H9 (cell line): ENCODE measurements around the gene LYPD5. TPM values are rescaled to one million over a fixed set of nuclear protein-coding genes. Genes with fewer than 3 reads are reported as not detected.

ENCODE experiments used
- DNase-seq: peaks from one replicate; pipeline ENCODE4 v3.0.0-alpha.2; 2017
- H2AFZ ChIP-seq: one replicate; pipeline ENCODE4 v1.6.1; 2013; ENCODE audit warnings: mild to moderate bottlenecking, low read length, control low read depth, moderate library complexity
- H2AK5ac ChIP-seq: 2 replicates; pipeline ENCODE4 v1.6.1; 2013; ENCODE audit warnings: low read length, control low read depth, mixed read lengths; ENCODE audit not compliant: insufficient read length
- H2BK120ac ChIP-seq: one replicate; pipeline ENCODE4 v1.6.1; 2013; ENCODE audit warnings: low read depth, mild to moderate bottlenecking, low read length, control low read depth, inconsistent platforms; ENCODE audit not compliant: poor library complexity, severe bottlenecking
- H2BK12ac ChIP-seq: 2 replicates; pipeline ENCODE4 v1.6.1; 2013; ENCODE audit warnings: low read length, control low read depth, mixed read lengths, low read depth; ENCODE audit not compliant: insufficient read length
- H2BK15ac ChIP-seq: 2 replicates; pipeline ENCODE4 v1.6.1; 2013; ENCODE audit warnings: low read depth, low read length, control low read depth
- H2BK20ac ChIP-seq: one replicate; pipeline ENCODE4 v1.6.1; 2013; ENCODE audit warnings: low read depth, mild to moderate bottlenecking, low read length, control low read depth, inconsistent platforms; ENCODE audit not compliant: poor library complexity, severe bottlenecking
- H2BK5ac ChIP-seq: 2 replicates; pipeline ENCODE4 v1.6.1; 2013; ENCODE audit warnings: low read length, control low read depth, mixed read lengths; ENCODE audit not compliant: insufficient read length
- H3K14ac ChIP-seq: 2 replicates; pipeline ENCODE4 v1.6.1; 2013; ENCODE audit warnings: low read length, control low read depth; ENCODE audit not compliant: insufficient read depth
- H3K18ac ChIP-seq: 2 replicates; pipeline ENCODE4 v1.6.1; 2013; ENCODE audit warnings: low read depth, mild to moderate bottlenecking, mixed read lengths, low read length, control low read depth; ENCODE audit not compliant: insufficient read length
- H3K23ac ChIP-seq: 2 replicates; pipeline ENCODE4 v1.6.1; 2013; ENCODE audit warnings: low read length, control low read depth, mixed read lengths, low read depth; ENCODE audit not compliant: insufficient read length
- H3K23me2 ChIP-seq: 2 replicates; pipeline ENCODE4 v1.6.1; 2013; ENCODE audit warnings: low read depth, mild to moderate bottlenecking, mixed read lengths, low read length, control low read depth; ENCODE audit not compliant: insufficient read length, poor library complexity, severe bottlenecking
- H3K27ac ChIP-seq: 2 replicates; pipeline ENCODE4 v1.5.1; 2013; ENCODE audit warnings: low read length, control low read depth, mixed read lengths, low read depth; ENCODE audit not compliant: insufficient read length
- H3K27me3 ChIP-seq: 2 replicates; pipeline ENCODE4 v1.6.1; 2013; ENCODE audit warnings: low read length, control low read depth, inconsistent platforms; ENCODE audit not compliant: insufficient read depth
- H3K4ac ChIP-seq: 2 replicates; pipeline ENCODE4 v1.6.1; 2013; ENCODE audit warnings: low read depth, mild to moderate bottlenecking, control low read depth, inconsistent platforms, low read length, moderate library complexity
- H3K4me1 ChIP-seq: 2 replicates; pipeline ENCODE4 v1.6.1; 2013; ENCODE audit warnings: low read length, control low read depth, inconsistent platforms; ENCODE audit not compliant: insufficient read depth
- H3K4me2 ChIP-seq: 2 replicates; pipeline ENCODE4 v1.6.1; 2013; ENCODE audit warnings: low read length, control low read depth, mixed read lengths; ENCODE audit not compliant: insufficient read length, insufficient read depth
- H3K56ac ChIP-seq: 2 replicates; pipeline ENCODE4 v1.6.1; 2013; ENCODE audit warnings: low read depth, mild to moderate bottlenecking, mixed read lengths, low read length, control low read depth; ENCODE audit not compliant: insufficient read length
- H3K79me1 ChIP-seq: 2 replicates; pipeline ENCODE4 v1.6.1; 2013; ENCODE audit warnings: low read depth, mild to moderate bottlenecking, moderate library complexity, low read length, control low read depth, inconsistent platforms; ENCODE audit not compliant: insufficient read depth, poor library complexity, severe bottlenecking
- H3K79me2 ChIP-seq: 2 replicates; pipeline ENCODE4 v1.6.1; 2013; ENCODE audit warnings: low read length, control low read depth, inconsistent platforms; ENCODE audit not compliant: insufficient read depth
- H3K9ac ChIP-seq: 2 replicates; pipeline ENCODE4 v1.6.1; 2013; ENCODE audit warnings: low read length, control low read depth, mixed read lengths; ENCODE audit not compliant: insufficient read length; ENCODE audit errors: extremely low read depth
- H3K9me3 ChIP-seq: one replicate; pipeline ENCODE4 v1.6.1; 2013; ENCODE audit warnings: low read depth, low read length, inconsistent platforms; ENCODE audit not compliant: control insufficient read depth
- H3T11ph ChIP-seq: one replicate; pipeline ENCODE4 v1.6.1; 2013; ENCODE audit warnings: mild to moderate bottlenecking, low read length, control low read depth, inconsistent platforms
- H4K20me1 ChIP-seq: one replicate; pipeline ENCODE4 v1.6.1; 2013; ENCODE audit not compliant: control insufficient read depth, insufficient read length, insufficient read depth
- H4K5ac ChIP-seq: 2 replicates; pipeline ENCODE4 v1.6.1; 2013; ENCODE audit warnings: low read depth, mild to moderate bottlenecking, mixed read lengths, low read length, control low read depth; ENCODE audit not compliant: insufficient read length
- H4K8ac ChIP-seq: replicated peaks from 2 replicates; pipeline ENCODE4 v1.6.1; 2013; ENCODE audit warnings: low read length, control low read depth, mixed read lengths, low read depth; ENCODE audit not compliant: insufficient read length
- H4K91ac ChIP-seq: 2 replicates; pipeline ENCODE4 v1.6.1; 2013; ENCODE audit warnings: low read depth, mild to moderate bottlenecking, moderate library complexity, mixed read lengths, low read length, control low read depth; ENCODE audit not compliant: insufficient read length
- H3K27ac Mint-ChIP-seq, 3 experiments: 2 replicates in 2 of 3; 3 replicates in 1 of 3; pipeline ENCODE4 v1.8.0; 2020 to 2021; ENCODE audit warnings: mixed read lengths in 3 of 3, mild to moderate bottlenecking in 1 of 3, moderate library complexity in 1 of 3
- H3K27me3 Mint-ChIP-seq: 2 replicates; pipeline ENCODE4 v1.8.0; 2021; ENCODE audit warnings: low read depth, mild to moderate bottlenecking, moderate library complexity, mixed read lengths
- H3K36me3 Mint-ChIP-seq, 3 experiments: 2 replicates in 2 of 3; 3 replicates in 1 of 3; pipeline ENCODE4 v1.8.0; 2020 to 2021; ENCODE audit warnings: low read depth in 3 of 3, mixed read lengths in 3 of 3; ENCODE audit not compliant: insufficient read depth in 1 of 3
- H3K4me1 Mint-ChIP-seq, 2 experiments: 2 replicates each; pipeline ENCODE4 v1.8.0; 2020; ENCODE audit warnings: mixed read lengths in 2 of 2
- H3K4me3 Mint-ChIP-seq, 2 experiments: 2 replicates in 1 of 2; 3 replicates in 1 of 2; pipeline ENCODE4 v1.8.0; 2020 to 2021; ENCODE audit warnings: mild to moderate bottlenecking in 2 of 2, mixed read lengths in 2 of 2, moderate library complexity in 1 of 2
- H3K9me3 Mint-ChIP-seq, 2 experiments: 2 replicates in 1 of 2; 3 replicates in 1 of 2; pipeline ENCODE4 v1.8.0; 2020; ENCODE audit warnings: mild to moderate bottlenecking in 2 of 2, mixed read lengths in 2 of 2, moderate library complexity in 1 of 2
- WGBS: extraction: QIAGEN DNeasy Blood & Tissue Kit; methylation state at CpG from one replicate; pipeline ENCODE4 v1.1.7; 2013; ENCODE audit warnings: missing lambda C conversion rate, low lambda C conversion rate, mixed read lengths; ENCODE audit not compliant: insufficient read length; ENCODE audit errors: extremely low coverage; 5-methylcytosine and 5-hydroxymethylcytosine counted together
- total RNA-seq: library from RNA; stranded (reverse); gene quantifications from 2 replicates; pipeline ENCODE4 v1.2.1, GENCODE V29; 2021
- TF ChIP-seq, protein P1 (sequence below): fragments of 200-600 bp; sonication (generic); conservative IDR thresholded peaks from 3 replicates; pipeline ENCODE4 v1.8.0; 2021; ENCODE audit warnings: antibody characterized with exemption, mild to moderate bottlenecking

LYPD5 gene
- total RNA-seq, 1 experiment from 2014 or later, result 0.50 TPM

DNA sequence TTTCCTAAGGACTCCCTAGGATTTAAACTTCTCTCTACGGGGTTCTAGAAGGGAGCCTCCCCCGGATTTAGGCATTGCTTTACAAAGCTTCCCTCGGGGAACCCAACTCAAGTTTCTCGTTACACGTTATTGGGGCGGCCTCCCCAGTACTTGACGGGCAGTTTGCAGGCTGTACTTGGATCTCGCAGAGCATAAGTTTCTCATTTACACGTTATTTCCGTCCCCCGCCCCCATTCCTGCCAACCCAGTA is 48.1 kb downstream of the LYPD5 start:
- Histone ChIP-seq H3K23ac (no peak overlapping the region), H2BK20ac (no peak overlapping the region), H2BK12ac (no peak overlapping the region), H3K9ac (peak overlapping the region; percentile 66), H2AFZ (no peak overlapping the region), H3K27me3 (no peaks in the 10 kb centered on the region), H4K8ac (no peak overlapping the region), H2BK15ac (no peak overlapping the region), H3K27ac (no peak overlapping the region), H3K14ac (no peak overlapping the region), H3K79me1 (no peaks in the 10 kb centered on the region), H2BK5ac (no peak overlapping the region), H3T11ph (no peak overlapping the region), H3K23me2 (peaks cover 12% of the 10 kb centered on the region), H3K18ac (peak overlapping the region; percentile 60), H3K4ac (no peak overlapping the region), H3K79me2 (0 out of 2 replicates have a peak, but pooled peaks cover 3% of the 10 kb centered on the region), H3K4me1 (no peaks in the 10 kb centered on the region), H4K20me1 (no peaks in the 10 kb centered on the region), H4K5ac (no peak overlapping the region), H3K56ac (no peak overlapping the region), H4K91ac (no peak overlapping the region), H3K4me2 (peak overlapping the region; percentile 87), H2BK120ac (no peak overlapping the region), H3K9me3 (no peaks in the 10 kb centered on the region), H2AK5ac (no peak overlapping the region)
- Mint-ChIP-seq H3K9me3 (no peaks in the 10 kb centered on the region; a peak in 1 of 5 replicates), H3K36me3 (peaks cover 9 to 35% (median 25%) of the 10 kb centered on the region in 3 experiments), H3K4me3 (peak overlapping the region; percentile 96 to 97), H3K27me3 (no peaks in the 10 kb centered on the region), H3K4me1 (peaks cover 16 to 25% of the 10 kb centered on the region in 2 experiments), H3K27ac (peak overlapping the region; percentile 85 to 99 (median 88); a peak in 4 of 7 replicates)
- no peak for DNase-seq
- TF ChIP-seq, protein P1, sequence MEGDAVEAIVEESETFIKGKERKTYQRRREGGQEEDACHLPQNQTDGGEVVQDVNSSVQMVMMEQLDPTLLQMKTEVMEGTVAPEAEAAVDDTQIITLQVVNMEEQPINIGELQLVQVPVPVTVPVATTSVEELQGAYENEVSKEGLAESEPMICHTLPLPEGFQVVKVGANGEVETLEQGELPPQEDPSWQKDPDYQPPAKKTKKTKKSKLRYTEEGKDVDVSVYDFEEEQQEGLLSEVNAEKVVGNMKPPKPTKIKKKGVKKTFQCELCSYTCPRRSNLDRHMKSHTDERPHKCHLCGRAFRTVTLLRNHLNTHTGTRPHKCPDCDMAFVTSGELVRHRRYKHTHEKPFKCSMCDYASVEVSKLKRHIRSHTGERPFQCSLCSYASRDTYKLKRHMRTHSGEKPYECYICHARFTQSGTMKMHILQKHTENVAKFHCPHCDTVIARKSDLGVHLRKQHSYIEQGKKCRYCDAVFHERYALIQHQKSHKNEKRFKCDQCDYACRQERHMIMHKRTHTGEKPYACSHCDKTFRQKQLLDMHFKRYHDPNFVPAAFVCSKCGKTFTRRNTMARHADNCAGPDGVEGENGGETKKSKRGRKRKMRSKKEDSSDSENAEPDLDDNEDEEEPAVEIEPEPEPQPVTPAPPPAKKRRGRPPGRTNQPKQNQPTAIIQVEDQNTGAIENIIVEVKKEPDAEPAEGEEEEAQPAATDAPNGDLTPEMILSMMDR, result no peak
- WGBS, result no CpG with 5 or more reads among the region's 11 CpGs
